HCT116 (cell line): Measurements from ENCODE around the gene CDH13. TPM values are rescaled to one million over a fixed set of nuclear protein-coding genes. Genes with fewer than 3 reads are reported as not detected.

Experiments used
- ATAC-seq: fragments of 200-7000 bp; cut with Tn5 transposase; 2 replicates; pipeline ENCODE4 v1.9.1; 2020; ENCODE audit warnings: mild to moderate bottlenecking, moderate library complexity
- BruUV-seq: library from RNA; stranded (reverse); fragments of 400-500 nt; replicated peaks from 2 replicates; lab custom pipeline; 2021; lab: Mats Ljungman, UMichigan
- CTCF ChIA-PET: fragments of 300-600 bp; sonication (Branson Sonifier 250); formaldehyde crosslinking; loops from one replicate; lab custom pipeline; 2021; ENCODE audit warnings: antibody characterized with exemption; lab: Charles Lee
- POLR2A ChIA-PET: fragments of 300-600, 350-600 bp; sonication (Branson Sonifier 250); formaldehyde crosslinking; loops from one replicate; lab custom pipeline; 2021; ENCODE audit warnings: antibody characterized with exemption; lab: Charles Lee
- RAD21 ChIA-PET, 2 experiments: fragments of 300-600 bp; sonication (Branson Sonifier 250); formaldehyde crosslinking; loops; one replicate each; lab custom pipeline; 2023; ENCODE audit warnings: low total read pairs in 2 of 2; ENCODE audit not compliant: uncharacterized antibody in 2 of 2, unreplicated experiment in 2 of 2, low non-redundant PET in 1 of 2; lab: Charles Lee
- DNase-seq: peaks from one replicate; pipeline ENCODE4 v3.0.0-alpha.2; 2010; ENCODE audit warnings: low read depth, low spot score
- H2AFZ ChIP-seq: fragments of 200-600 bp; shearing (Covaris generic), sonication (generic); 2 replicates; pipeline ENCODE4 v1.6.1; 2017; ENCODE audit warnings: low read depth, mixed run types, mixed read lengths, antibody characterized with exemption, low read length; ENCODE audit not compliant: poor library complexity, severe bottlenecking
- H3K27ac ChIP-seq: 2 replicates; pipeline ENCODE4 v1.5.1; 2012; ENCODE audit warnings: low read depth, low read length
- H3K27me3 ChIP-seq: fragments of 200-600 bp; sonication (generic); 2 replicates; pipeline ENCODE4 v1.6.1; 2016; ENCODE audit warnings: mixed run types, low read length, mixed read lengths; ENCODE audit not compliant: insufficient read depth
- H3K36me3 ChIP-seq, 2 experiments: fragments of 200-500 bp in 1 of 2; fragments of 200-600 bp in 1 of 2; sonication (Bioruptor generic) in 1 of 2; sonication (generic) in 1 of 2; 2 replicates each; pipeline versions ENCODE4 v1.5.1 to v1.6.1; 2014 to 2016; ENCODE audit warnings: low read length in 2 of 2, inconsistent platforms in 1 of 2, mixed read lengths in 1 of 2, mixed run types in 1 of 2; ENCODE audit not compliant: insufficient read depth in 2 of 2, control insufficient read depth in 1 of 2
- H3K4me1 ChIP-seq, 2 experiments: fragments of 200-600 bp in 1 of 2; sonication (generic) in 1 of 2; 2 replicates each; pipeline versions ENCODE4 v1.5.1 to v1.6.1; 2012 to 2017; ENCODE audit warnings: low read length in 2 of 2, inconsistent platforms in 1 of 2, mild to moderate bottlenecking in 1 of 2, mixed read lengths in 1 of 2, mixed run types in 1 of 2, moderate library complexity in 1 of 2; ENCODE audit not compliant: insufficient read depth in 2 of 2, control insufficient read depth in 1 of 2
- H3K4me2 ChIP-seq: fragments of 200-600 bp; sonication (generic); 2 replicates; pipeline ENCODE4 v1.6.1; 2017; ENCODE audit warnings: mixed run types, low read length, mixed read lengths
- H3K4me3 ChIP-seq, 2 experiments: fragments of 200-600 bp in 1 of 2; sonication (generic) in 1 of 2; replicated peaks in 1 of 2; 2 replicates each; pipeline ENCODE4 v1.5.1; 2011 to 2016; ENCODE audit warnings: low read length in 2 of 2, control low read depth in 1 of 2, low read depth in 1 of 2, mild to moderate bottlenecking in 1 of 2, mixed read lengths in 1 of 2, mixed run types in 1 of 2
- H3K79me2 ChIP-seq: fragments of 200-600 bp; sonication (generic); 2 replicates; pipeline ENCODE4 v1.6.1; 2017; ENCODE audit warnings: mild to moderate bottlenecking, mixed run types, low read length, moderate library complexity, mixed read lengths; ENCODE audit not compliant: insufficient read depth
- H3K9ac ChIP-seq: fragments of 200-600 bp; sonication (generic); 2 replicates; pipeline ENCODE4 v1.6.1; 2016; ENCODE audit warnings: low read length, mixed read lengths
- H3K9me2 ChIP-seq: fragments of 200-600 bp; sonication (generic), shearing (Covaris generic); 2 replicates; pipeline ENCODE4 v1.6.1; 2017; ENCODE audit warnings: mixed run types, mild to moderate bottlenecking, moderate library complexity; ENCODE audit not compliant: insufficient read depth
- H3K9me3 ChIP-seq, 2 experiments: fragments of 200-500 bp in 1 of 2; fragments of 200-600 bp in 1 of 2; sonication (Bioruptor generic) in 1 of 2; sonication (generic) in 1 of 2; 2 replicates each; pipeline ENCODE4 v1.6.1; 2014 to 2017; ENCODE audit warnings: low read length in 2 of 2, mixed read lengths in 2 of 2, inconsistent platforms in 1 of 2, low read depth in 1 of 2, mild to moderate bottlenecking in 1 of 2, mixed run types in 1 of 2, moderate library complexity in 1 of 2; ENCODE audit not compliant: control insufficient read depth in 1 of 2, insufficient read depth in 1 of 2
- H4K20me1 ChIP-seq: fragments of 200-600 bp; sonication (generic), shearing (Covaris generic); 2 replicates; pipeline ENCODE4 v1.6.1; 2017; ENCODE audit warnings: mixed run types, mild to moderate bottlenecking, moderate library complexity; ENCODE audit not compliant: insufficient read depth
- ELF1 ChIP-seq: IDR thresholded peaks from 2 replicates; pipeline ENCODE4 v1.6.1; 2012; ENCODE audit warnings: low read depth, borderline replicate concordance
- EZH2 ChIP-seq: fragments of 200-600 bp; sonication (generic); IDR thresholded peaks from 2 replicates; pipeline ENCODE4 v1.6.1; 2017; ENCODE audit warnings: antibody characterized with exemption, mixed run types
- JUND ChIP-seq: IDR thresholded peaks from 2 replicates; pipeline ENCODE4 v1.6.1; 2012
- POLR2A ChIP-seq: IDR thresholded peaks from 2 replicates; pipeline ENCODE4 v1.7.0; 2011; ENCODE audit warnings: borderline replicate concordance; ENCODE audit not compliant: insufficient read depth, insufficient read length; ENCODE audit errors: extremely low read depth
- POLR2AphosphoS5 ChIP-seq: IDR thresholded peaks from 2 replicates; pipeline ENCODE4 v1.6.1; 2011; ENCODE audit warnings: mild to moderate bottlenecking, low read depth, low read length, moderate library complexity
- SIN3A ChIP-seq: IDR thresholded peaks from 2 replicates; pipeline ENCODE4 v1.6.1; 2012; ENCODE audit warnings: low read depth
- SRF ChIP-seq: IDR thresholded peaks from 2 replicates; pipeline ENCODE4 v1.6.1; 2012; ENCODE audit warnings: low read depth
- TCF7L2 ChIP-seq: IDR thresholded peaks from 2 replicates; pipeline ENCODE4 v1.7.0; 2011; ENCODE audit warnings: borderline replicate concordance, inconsistent platforms; ENCODE audit not compliant: insufficient read depth, insufficient read length; ENCODE audit errors: extremely low read depth
- intact Hi-C: fragments of 100-400 bp; cut with micrococcal nuclease; formaldehyde crosslinking; loops from 2 replicates; pipeline ENCODE4 v1.10.0; 2022
- total RNA-seq: library from RNA; stranded (reverse); gene quantifications from one replicate; pipeline ENCODE4 v1.2.1, GENCODE V29; 2021; ENCODE audit not compliant: unreplicated experiment
- TF ChIP-seq, protein P1 (sequence below): IDR thresholded peaks from 2 replicates; pipeline ENCODE4 v1.6.1; 2012
- TF ChIP-seq, protein P2 (sequence below): IDR thresholded peaks from 2 replicates; pipeline ENCODE4 v1.6.1; 2012; ENCODE audit warnings: low read depth
- TF ChIP-seq, protein P3 (sequence below): IDR thresholded peaks from 2 replicates; pipeline ENCODE4 v1.6.1; 2011; ENCODE audit warnings: mild to moderate bottlenecking, low read length, moderate library complexity; ENCODE audit not compliant: insufficient replicate concordance; ENCODE audit errors: extremely low read depth
- TF ChIP-seq, protein P4 (sequence below), 3 experiments: fragments of 200-600 bp in 1 of 3; sonication (generic) in 1 of 3; IDR thresholded peaks in 2 of 3; conservative IDR thresholded peaks in 1 of 3; 2 replicates each; pipeline ENCODE4 v1.5.1; 2012 to 2017; ENCODE audit warnings: low read depth in 2 of 3, low read length in 2 of 3, antibody characterized with exemption in 1 of 3, borderline replicate concordance in 1 of 3, control low read depth in 1 of 3, mild to moderate bottlenecking in 1 of 3, mixed read lengths in 1 of 3, mixed run types in 1 of 3, moderate library complexity in 1 of 3; ENCODE audit not compliant: insufficient read depth in 1 of 3

Gene CDH13
- total RNA-seq, 1 experiment from 2014 or later = not detected

DNA sequence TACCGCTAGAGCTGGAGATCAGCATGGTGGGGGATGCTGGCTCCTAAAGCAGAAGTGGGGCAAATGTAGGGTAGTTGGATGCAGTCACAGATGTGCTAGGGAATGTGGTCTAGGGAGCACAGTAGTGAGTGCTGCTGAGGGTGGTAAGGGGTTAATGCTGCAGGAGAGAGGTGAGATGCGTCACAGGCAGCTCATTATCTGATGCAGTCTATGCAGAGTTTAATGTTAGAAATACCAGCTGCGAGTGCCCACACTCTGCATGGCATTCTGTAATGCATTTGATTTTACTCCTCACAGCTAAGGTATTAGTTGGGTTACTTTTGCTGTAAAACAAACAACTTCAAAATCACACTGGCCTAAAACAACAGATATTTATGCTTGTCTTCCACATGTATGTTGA lies 689.7 kb downstream of the CDH13 start:
- Histone ChIP-seq H3K27ac (no peak overlapping the region), H3K4me1 (no peaks in the 10 kb centered on the region), H3K9me3 (no peaks in the 10 kb centered on the region; a peak in 2 of 4 replicates), H3K9me2 (no peaks in the 10 kb centered on the region), H3K9ac (no peak overlapping the region), H3K4me2 (no peak overlapping the region), H3K79me2 (no peaks in the 10 kb centered on the region), H3K27me3 (0 out of 2 replicates have a peak, but pooled peaks cover 4% of the 10 kb centered on the region), H2AFZ (no peak overlapping the region), H3K36me3 (no peaks in the 10 kb centered on the region), H4K20me1 (no peaks in the 10 kb centered on the region), H3K4me3 (no peak overlapping the region)
- no peak for ATAC-seq
- POLR2A ChIA-PET = no interaction called here
- CTCF ChIA-PET = no interaction called here
- intact Hi-C loops = no loop called here
- TF ChIP-seq POLR2A (no peak), SIN3A (no peak), SRF (no peak)
- TF ChIP-seq, protein P1, sequence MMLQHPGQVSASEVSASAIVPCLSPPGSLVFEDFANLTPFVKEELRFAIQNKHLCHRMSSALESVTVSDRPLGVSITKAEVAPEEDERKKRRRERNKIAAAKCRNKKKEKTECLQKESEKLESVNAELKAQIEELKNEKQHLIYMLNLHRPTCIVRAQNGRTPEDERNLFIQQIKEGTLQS = no peak
- RAD21 ChIA-PET = no interaction called here
- BruUV-seq = no TSS peak
- no peak for DNase-seq

DNA sequence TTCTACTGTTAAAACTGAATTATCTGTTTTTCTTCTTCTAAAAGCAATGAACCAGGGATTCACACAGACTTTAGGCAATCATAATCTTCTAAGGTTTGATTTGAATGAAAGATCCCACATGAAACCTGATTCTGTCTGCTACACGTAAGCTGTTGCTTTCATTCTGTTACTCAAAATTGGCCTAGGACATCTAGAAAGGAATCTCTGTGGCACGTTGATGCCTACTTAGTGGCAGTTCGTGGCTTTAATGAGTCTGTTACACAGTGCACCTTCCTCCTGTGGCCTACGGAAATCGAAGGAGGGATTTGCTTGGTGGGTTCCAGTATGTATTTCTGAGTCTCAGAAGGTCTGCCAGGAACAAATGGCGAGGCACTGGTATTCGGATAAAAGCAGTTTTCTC lies 691.6 kb downstream of the CDH13 start:
- ATAC-seq (no peak), DNase-seq (no peak)
- Histone ChIP-seq H3K4me2 (no peak overlapping the region), H3K9ac (no peak overlapping the region), H3K27me3 (0 out of 2 replicates have a peak, but pooled peaks cover 4% of the 10 kb centered on the region), H4K20me1 (no peaks in the 10 kb centered on the region), H3K27ac (no peak overlapping the region), H3K4me3 (no peak overlapping the region), H3K9me3 (no peaks in the 10 kb centered on the region; a peak in 2 of 4 replicates), H3K36me3 (no peaks in the 10 kb centered on the region), H2AFZ (no peak overlapping the region), H3K9me2 (no peaks in the 10 kb centered on the region), H3K79me2 (no peaks in the 10 kb centered on the region), H3K4me1 (no peaks in the 10 kb centered on the region)
- no TSS peak for BruUV-seq
- CTCF ChIA-PET = no interaction called here
- intact Hi-C loops = no loop called here
- RAD21 ChIA-PET = no interaction called here
- POLR2A ChIA-PET = no interaction called here
- no peak for TF ChIP-seq ELF1
- TF ChIP-seq, protein P2, sequence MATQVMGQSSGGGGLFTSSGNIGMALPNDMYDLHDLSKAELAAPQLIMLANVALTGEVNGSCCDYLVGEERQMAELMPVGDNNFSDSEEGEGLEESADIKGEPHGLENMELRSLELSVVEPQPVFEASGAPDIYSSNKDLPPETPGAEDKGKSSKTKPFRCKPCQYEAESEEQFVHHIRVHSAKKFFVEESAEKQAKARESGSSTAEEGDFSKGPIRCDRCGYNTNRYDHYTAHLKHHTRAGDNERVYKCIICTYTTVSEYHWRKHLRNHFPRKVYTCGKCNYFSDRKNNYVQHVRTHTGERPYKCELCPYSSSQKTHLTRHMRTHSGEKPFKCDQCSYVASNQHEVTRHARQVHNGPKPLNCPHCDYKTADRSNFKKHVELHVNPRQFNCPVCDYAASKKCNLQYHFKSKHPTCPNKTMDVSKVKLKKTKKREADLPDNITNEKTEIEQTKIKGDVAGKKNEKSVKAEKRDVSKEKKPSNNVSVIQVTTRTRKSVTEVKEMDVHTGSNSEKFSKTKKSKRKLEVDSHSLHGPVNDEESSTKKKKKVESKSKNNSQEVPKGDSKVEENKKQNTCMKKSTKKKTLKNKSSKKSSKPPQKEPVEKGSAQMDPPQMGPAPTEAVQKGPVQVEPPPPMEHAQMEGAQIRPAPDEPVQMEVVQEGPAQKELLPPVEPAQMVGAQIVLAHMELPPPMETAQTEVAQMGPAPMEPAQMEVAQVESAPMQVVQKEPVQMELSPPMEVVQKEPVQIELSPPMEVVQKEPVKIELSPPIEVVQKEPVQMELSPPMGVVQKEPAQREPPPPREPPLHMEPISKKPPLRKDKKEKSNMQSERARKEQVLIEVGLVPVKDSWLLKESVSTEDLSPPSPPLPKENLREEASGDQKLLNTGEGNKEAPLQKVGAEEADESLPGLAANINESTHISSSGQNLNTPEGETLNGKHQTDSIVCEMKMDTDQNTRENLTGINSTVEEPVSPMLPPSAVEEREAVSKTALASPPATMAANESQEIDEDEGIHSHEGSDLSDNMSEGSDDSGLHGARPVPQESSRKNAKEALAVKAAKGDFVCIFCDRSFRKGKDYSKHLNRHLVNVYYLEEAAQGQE = no peak
- TF ChIP-seq, protein P1 = no peak
- TF ChIP-seq, protein P3, sequence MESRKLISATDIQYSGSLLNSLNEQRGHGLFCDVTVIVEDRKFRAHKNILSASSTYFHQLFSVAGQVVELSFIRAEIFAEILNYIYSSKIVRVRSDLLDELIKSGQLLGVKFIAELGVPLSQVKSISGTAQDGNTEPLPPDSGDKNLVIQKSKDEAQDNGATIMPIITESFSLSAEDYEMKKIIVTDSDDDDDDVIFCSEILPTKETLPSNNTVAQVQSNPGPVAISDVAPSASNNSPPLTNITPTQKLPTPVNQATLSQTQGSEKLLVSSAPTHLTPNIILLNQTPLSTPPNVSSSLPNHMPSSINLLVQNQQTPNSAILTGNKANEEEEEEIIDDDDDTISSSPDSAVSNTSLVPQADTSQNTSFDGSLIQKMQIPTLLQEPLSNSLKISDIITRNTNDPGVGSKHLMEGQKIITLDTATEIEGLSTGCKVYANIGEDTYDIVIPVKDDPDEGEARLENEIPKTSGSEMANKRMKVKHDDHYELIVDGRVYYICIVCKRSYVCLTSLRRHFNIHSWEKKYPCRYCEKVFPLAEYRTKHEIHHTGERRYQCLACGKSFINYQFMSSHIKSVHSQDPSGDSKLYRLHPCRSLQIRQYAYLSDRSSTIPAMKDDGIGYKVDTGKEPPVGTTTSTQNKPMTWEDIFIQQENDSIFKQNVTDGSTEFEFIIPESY = no peak
- no peak for TF ChIP-seq POLR2AphosphoS5
- no peak for TF ChIP-seq TCF7L2
- TF ChIP-seq, protein P4, sequence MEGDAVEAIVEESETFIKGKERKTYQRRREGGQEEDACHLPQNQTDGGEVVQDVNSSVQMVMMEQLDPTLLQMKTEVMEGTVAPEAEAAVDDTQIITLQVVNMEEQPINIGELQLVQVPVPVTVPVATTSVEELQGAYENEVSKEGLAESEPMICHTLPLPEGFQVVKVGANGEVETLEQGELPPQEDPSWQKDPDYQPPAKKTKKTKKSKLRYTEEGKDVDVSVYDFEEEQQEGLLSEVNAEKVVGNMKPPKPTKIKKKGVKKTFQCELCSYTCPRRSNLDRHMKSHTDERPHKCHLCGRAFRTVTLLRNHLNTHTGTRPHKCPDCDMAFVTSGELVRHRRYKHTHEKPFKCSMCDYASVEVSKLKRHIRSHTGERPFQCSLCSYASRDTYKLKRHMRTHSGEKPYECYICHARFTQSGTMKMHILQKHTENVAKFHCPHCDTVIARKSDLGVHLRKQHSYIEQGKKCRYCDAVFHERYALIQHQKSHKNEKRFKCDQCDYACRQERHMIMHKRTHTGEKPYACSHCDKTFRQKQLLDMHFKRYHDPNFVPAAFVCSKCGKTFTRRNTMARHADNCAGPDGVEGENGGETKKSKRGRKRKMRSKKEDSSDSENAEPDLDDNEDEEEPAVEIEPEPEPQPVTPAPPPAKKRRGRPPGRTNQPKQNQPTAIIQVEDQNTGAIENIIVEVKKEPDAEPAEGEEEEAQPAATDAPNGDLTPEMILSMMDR (IDR thresholded peaks at IDR 0.05 in 2 of 3, conservative IDR thresholded peaks at IDR 0.05 in 1 of 3; ENCODE audit: borderline replicate concordance in 1 of 3, insufficient read depth in 1 of 3, low read depth in 2 of 3, low read length in 2 of 3) = no peak
- TF ChIP-seq EZH2 = no peak
- TF ChIP-seq POLR2A = no peak
- no peak for TF ChIP-seq JUND
